GM12874 (cell line): Measurements from ENCODE around the gene DOK7.

Experiments
- CTCF ChIP-seq: IDR thresholded peaks from 2 replicates; pipeline ENCODE4 v1.5.1; 2011; ENCODE audit warnings: low read depth, mild to moderate bottlenecking, control low read depth, low read length, moderate library complexity; ENCODE audit not compliant: insufficient read depth

Gene DOK7

GRCh38 chr4:3477750-3478430, 14.8 kb downstream of the DOK7 start:
- TF ChIP-seq CTCF, result no peak

- TF ChIP-seq CTCF, result no peak
Observed at GRCh38 chr4:3478446-3479357, 15.6 kb downstream of the DOK7 start.

GRCh38 chr4:3479358-3480101, 16.4 kb downstream of the DOK7 start:
- TF ChIP-seq CTCF, result no peak

GRCh38 chr4:3480528-3481112, 17.5 kb downstream of the DOK7 start:
- TF ChIP-seq CTCF, result peak; percentile 99

- no peak for TF ChIP-seq CTCF
Observed at GRCh38 chr4:3481113-3481531, 18.0 kb downstream of the DOK7 start.

GRCh38 chr4:3481783-3482393, 18.8 kb downstream of the DOK7 start:
- TF ChIP-seq CTCF, result no peak

GRCh38 chr4:3482707-3483106, 19.6 kb downstream of the DOK7 start:
- TF ChIP-seq CTCF, result no peak
